ENCODE results near the gene ITIH3.

ITIH3 gene

GRCh38 chr3:52779837-52780585 lies 14.6 kb upstream of the ITIH3 start:
- no peak for DNase-seq

GRCh38 chr3:52781741-52782140 lies 12.9 kb upstream of the ITIH3 start:
- no peak for DNase-seq

- DNase-seq: no peak
These were observed 12.0 kb upstream of the ITIH3 start for GRCh38 chr3:52782412-52783210.

- DNase-seq: no peak
These were observed 11.4 kb upstream of the ITIH3 start for GRCh38 chr3:52783211-52783555.

GRCh38 chr3:52784021-52784621 lies 10.5 kb upstream of the ITIH3 start:
- DNase-seq: no peak

GRCh38 chr3:52784931-52785590 lies 9.5 kb upstream of the ITIH3 start:
- no peak for DNase-seq

GRCh38 chr3:52786330-52787215 lies 8.0 kb upstream of the ITIH3 start:
- DNase-seq: no peak

- DNase-seq: no peak
These were observed 7.3 kb upstream of the ITIH3 start for GRCh38 chr3:52787246-52787645.

- no peak for DNase-seq
These were observed 6.6 kb upstream of the ITIH3 start for GRCh38 chr3:52787672-52788625.

- DNase-seq: no peak
These were observed 5.5 kb upstream of the ITIH3 start for GRCh38 chr3:52788890-52789745.

- no peak for DNase-seq
These were observed 4.9 kb upstream of the ITIH3 start for GRCh38 chr3:52789746-52790040.

- no peak for DNase-seq
These were observed 4.3 kb upstream of the ITIH3 start for GRCh38 chr3:52790337-52790736.

- no peak for DNase-seq
These were observed 3.9 kb upstream of the ITIH3 start for GRCh38 chr3:52790741-52791140.

- DNase-seq: no peak
These were observed 3.2 kb upstream of the ITIH3 start for GRCh38 chr3:52791366-52791765.

- no peak for DNase-seq
These were observed 2.7 kb upstream of the ITIH3 start for GRCh38 chr3:52791928-52792327.

- no peak for DNase-seq
These were observed 2.2 kb upstream of the ITIH3 start for GRCh38 chr3:52792413-52792812.

- no peak for DNase-seq
These were observed 1.5 kb upstream of the ITIH3 start for GRCh38 chr3:52792961-52793695.

- DNase-seq: no peak
These were observed 639 bp upstream of the ITIH3 start for GRCh38 chr3:52793702-52794611.
